GM23338 (cell line): ENCODE results near the gene VIPAS39.

ENCODE experiments used
- EZH2 ChIP-seq: fragments of 200-600 bp; sonication (generic); IDR thresholded peaks from one replicate; pipeline ENCODE4 v1.8.0; 2017; ENCODE audit warnings: antibody characterized with exemption, mild to moderate bottlenecking, low read depth; ENCODE audit not compliant: unreplicated experiment
- JUNB ChIP-seq: IDR thresholded peaks from one replicate; pipeline ENCODE4 v1.6.1; 2016; ENCODE audit warnings: antibody characterized with exemption; ENCODE audit not compliant: unreplicated experiment
- POLR2AphosphoS5 ChIP-seq: IDR thresholded peaks from 2 replicates; pipeline ENCODE4 v1.6.1; 2016; ENCODE audit warnings: antibody characterized with exemption, low read depth
- TF ChIP-seq, protein P1 (sequence below), 2 experiments: fragments of 200-600 bp in 1 of 2; sonication (generic) in 1 of 2; conservative IDR thresholded peaks; 2 replicates each; pipeline versions ENCODE4 v1.5.1 to v1.6.1; 2016 to 2017; ENCODE audit warnings: antibody characterized with exemption in 2 of 2, low read depth in 2 of 2, mild to moderate bottlenecking in 2 of 2, moderate library complexity in 1 of 2

GRCh38 chr14:77439861-77440260, 17.5 kb downstream of the VIPAS39 start:
- TF ChIP-seq, protein P1, sequence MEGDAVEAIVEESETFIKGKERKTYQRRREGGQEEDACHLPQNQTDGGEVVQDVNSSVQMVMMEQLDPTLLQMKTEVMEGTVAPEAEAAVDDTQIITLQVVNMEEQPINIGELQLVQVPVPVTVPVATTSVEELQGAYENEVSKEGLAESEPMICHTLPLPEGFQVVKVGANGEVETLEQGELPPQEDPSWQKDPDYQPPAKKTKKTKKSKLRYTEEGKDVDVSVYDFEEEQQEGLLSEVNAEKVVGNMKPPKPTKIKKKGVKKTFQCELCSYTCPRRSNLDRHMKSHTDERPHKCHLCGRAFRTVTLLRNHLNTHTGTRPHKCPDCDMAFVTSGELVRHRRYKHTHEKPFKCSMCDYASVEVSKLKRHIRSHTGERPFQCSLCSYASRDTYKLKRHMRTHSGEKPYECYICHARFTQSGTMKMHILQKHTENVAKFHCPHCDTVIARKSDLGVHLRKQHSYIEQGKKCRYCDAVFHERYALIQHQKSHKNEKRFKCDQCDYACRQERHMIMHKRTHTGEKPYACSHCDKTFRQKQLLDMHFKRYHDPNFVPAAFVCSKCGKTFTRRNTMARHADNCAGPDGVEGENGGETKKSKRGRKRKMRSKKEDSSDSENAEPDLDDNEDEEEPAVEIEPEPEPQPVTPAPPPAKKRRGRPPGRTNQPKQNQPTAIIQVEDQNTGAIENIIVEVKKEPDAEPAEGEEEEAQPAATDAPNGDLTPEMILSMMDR (conservative IDR thresholded peaks at IDR 0.05; ENCODE audit: low read depth in 2 of 2): no peak
- TF ChIP-seq EZH2: no peak
- TF ChIP-seq POLR2AphosphoS5: no peak
- TF ChIP-seq JUNB: no peak
